ENCODE results near the gene FLOT2.

DNA sequence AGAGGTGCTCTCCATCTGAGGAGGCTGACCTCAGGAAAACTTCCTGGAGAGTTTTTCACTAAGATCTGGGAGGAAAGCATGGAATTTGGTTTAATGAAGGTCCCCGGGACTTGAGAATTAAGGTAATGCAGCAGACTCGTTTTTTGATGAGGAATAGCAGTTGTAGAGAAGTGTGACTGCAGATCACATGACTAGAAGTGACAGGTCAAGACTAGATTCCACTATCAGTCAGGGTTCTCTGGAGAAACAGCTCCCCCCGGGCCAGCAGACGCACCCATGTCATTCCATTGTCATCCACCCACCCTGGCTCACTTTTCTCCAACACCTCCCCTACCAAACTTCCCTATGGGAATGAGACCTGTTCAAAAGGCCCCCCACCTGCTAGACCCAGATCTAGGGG is 7.3 kb upstream of the FLOT2 start:
- TF ChIP-seq, protein P1, sequence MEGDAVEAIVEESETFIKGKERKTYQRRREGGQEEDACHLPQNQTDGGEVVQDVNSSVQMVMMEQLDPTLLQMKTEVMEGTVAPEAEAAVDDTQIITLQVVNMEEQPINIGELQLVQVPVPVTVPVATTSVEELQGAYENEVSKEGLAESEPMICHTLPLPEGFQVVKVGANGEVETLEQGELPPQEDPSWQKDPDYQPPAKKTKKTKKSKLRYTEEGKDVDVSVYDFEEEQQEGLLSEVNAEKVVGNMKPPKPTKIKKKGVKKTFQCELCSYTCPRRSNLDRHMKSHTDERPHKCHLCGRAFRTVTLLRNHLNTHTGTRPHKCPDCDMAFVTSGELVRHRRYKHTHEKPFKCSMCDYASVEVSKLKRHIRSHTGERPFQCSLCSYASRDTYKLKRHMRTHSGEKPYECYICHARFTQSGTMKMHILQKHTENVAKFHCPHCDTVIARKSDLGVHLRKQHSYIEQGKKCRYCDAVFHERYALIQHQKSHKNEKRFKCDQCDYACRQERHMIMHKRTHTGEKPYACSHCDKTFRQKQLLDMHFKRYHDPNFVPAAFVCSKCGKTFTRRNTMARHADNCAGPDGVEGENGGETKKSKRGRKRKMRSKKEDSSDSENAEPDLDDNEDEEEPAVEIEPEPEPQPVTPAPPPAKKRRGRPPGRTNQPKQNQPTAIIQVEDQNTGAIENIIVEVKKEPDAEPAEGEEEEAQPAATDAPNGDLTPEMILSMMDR (IDR thresholded peaks at IDR 0.05 in 2 of 3, conservative IDR thresholded peaks at IDR 0.05 in 1 of 3; ENCODE audit: borderline replicate concordance in 1 of 3, insufficient read depth in 1 of 3, low read depth in 2 of 3, low read length in 2 of 3): no peak
- TF ChIP-seq, protein P2, sequence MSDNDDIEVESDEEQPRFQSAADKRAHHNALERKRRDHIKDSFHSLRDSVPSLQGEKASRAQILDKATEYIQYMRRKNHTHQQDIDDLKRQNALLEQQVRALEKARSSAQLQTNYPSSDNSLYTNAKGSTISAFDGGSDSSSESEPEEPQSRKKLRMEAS (IDR thresholded peaks at IDR 0.05): no peak
- TF ChIP-seq, protein P3, sequence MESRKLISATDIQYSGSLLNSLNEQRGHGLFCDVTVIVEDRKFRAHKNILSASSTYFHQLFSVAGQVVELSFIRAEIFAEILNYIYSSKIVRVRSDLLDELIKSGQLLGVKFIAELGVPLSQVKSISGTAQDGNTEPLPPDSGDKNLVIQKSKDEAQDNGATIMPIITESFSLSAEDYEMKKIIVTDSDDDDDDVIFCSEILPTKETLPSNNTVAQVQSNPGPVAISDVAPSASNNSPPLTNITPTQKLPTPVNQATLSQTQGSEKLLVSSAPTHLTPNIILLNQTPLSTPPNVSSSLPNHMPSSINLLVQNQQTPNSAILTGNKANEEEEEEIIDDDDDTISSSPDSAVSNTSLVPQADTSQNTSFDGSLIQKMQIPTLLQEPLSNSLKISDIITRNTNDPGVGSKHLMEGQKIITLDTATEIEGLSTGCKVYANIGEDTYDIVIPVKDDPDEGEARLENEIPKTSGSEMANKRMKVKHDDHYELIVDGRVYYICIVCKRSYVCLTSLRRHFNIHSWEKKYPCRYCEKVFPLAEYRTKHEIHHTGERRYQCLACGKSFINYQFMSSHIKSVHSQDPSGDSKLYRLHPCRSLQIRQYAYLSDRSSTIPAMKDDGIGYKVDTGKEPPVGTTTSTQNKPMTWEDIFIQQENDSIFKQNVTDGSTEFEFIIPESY (IDR thresholded peaks at IDR 0.05; ENCODE audit: extremely low read depth, insufficient replicate concordance, low read length): no peak
- no peak for TF ChIP-seq ELF1 (IDR thresholded peaks at IDR 0.05; ENCODE audit: borderline replicate concordance, low read depth)
- TF ChIP-seq, protein P4, sequence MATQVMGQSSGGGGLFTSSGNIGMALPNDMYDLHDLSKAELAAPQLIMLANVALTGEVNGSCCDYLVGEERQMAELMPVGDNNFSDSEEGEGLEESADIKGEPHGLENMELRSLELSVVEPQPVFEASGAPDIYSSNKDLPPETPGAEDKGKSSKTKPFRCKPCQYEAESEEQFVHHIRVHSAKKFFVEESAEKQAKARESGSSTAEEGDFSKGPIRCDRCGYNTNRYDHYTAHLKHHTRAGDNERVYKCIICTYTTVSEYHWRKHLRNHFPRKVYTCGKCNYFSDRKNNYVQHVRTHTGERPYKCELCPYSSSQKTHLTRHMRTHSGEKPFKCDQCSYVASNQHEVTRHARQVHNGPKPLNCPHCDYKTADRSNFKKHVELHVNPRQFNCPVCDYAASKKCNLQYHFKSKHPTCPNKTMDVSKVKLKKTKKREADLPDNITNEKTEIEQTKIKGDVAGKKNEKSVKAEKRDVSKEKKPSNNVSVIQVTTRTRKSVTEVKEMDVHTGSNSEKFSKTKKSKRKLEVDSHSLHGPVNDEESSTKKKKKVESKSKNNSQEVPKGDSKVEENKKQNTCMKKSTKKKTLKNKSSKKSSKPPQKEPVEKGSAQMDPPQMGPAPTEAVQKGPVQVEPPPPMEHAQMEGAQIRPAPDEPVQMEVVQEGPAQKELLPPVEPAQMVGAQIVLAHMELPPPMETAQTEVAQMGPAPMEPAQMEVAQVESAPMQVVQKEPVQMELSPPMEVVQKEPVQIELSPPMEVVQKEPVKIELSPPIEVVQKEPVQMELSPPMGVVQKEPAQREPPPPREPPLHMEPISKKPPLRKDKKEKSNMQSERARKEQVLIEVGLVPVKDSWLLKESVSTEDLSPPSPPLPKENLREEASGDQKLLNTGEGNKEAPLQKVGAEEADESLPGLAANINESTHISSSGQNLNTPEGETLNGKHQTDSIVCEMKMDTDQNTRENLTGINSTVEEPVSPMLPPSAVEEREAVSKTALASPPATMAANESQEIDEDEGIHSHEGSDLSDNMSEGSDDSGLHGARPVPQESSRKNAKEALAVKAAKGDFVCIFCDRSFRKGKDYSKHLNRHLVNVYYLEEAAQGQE (IDR thresholded peaks at IDR 0.05; ENCODE audit: low read depth): no peak
- TF ChIP-seq POLR2A (IDR thresholded peaks at IDR 0.05; ENCODE audit: borderline replicate concordance, extremely low read depth, insufficient read depth, insufficient read length): no peak
- TF ChIP-seq EZH2phosphoT487 (IDR thresholded peaks at IDR 0.05; ENCODE audit: borderline replicate concordance): no peak
- TF ChIP-seq EZH2 (IDR thresholded peaks at IDR 0.05): no peak

Data from HCT116 (cell line).